ENCODE measurements around the gene SOX5.

The SOX5 gene

GRCh38 chr12:23564451-23565152 lies 384.9 kb downstream of the SOX5 start:
- DNase-seq (ENCODE audit: extremely low read depth, low read depth), result no peak
- no peak for TF ChIP-seq CTCF (IDR thresholded peaks at IDR 0.05; ENCODE audit: low read depth, low read length)

- no peak for TF ChIP-seq CTCF (IDR thresholded peaks at IDR 0.05; ENCODE audit: low read depth, low read length)
- no peak for DNase-seq (ENCODE audit: extremely low read depth, low read depth)
Measured at GRCh38 chr12:23561364-23562345, 387.8 kb downstream of the SOX5 start.

GRCh38 chr12:23560611-23561010 lies 388.9 kb downstream of the SOX5 start:
- DNase-seq (ENCODE audit: extremely low read depth, low read depth), result no peak
- no peak for TF ChIP-seq CTCF (IDR thresholded peaks at IDR 0.05; ENCODE audit: low read depth, low read length)

GRCh38 chr12:23559268-23559753 lies 390.2 kb downstream of the SOX5 start:
- no peak for TF ChIP-seq CTCF (IDR thresholded peaks at IDR 0.05; ENCODE audit: low read depth, low read length)
- DNase-seq (ENCODE audit: extremely low read depth, low read depth), result no peak

- no peak for TF ChIP-seq CTCF (IDR thresholded peaks at IDR 0.05; ENCODE audit: low read depth, low read length)
Measured at GRCh38 chr12:23556661-23557060, 392.8 kb downstream of the SOX5 start.

GRCh38 chr12:23555825-23556207 lies 393.7 kb downstream of the SOX5 start:
- no peak for DNase-seq (ENCODE audit: extremely low read depth, low read depth)
- TF ChIP-seq CTCF (IDR thresholded peaks at IDR 0.05; ENCODE audit: low read depth, low read length), result no peak

More at GRCh38 chr12:23556661-23557060, 392.8 kb downstream of the SOX5 start:
- no peak for DNase-seq (ENCODE audit: extremely low read depth, low read depth)

All from AG09319 (cell line).